Activated naive CD8-positive, alpha-beta T cell treated with anti-CD3 and anti-CD28 coated beads for 36 hours (primary cell): ENCODE results near the gene CCDC69. TPM values are rescaled to one million over a fixed set of nuclear protein-coding genes. Genes with fewer than 3 reads are reported as not detected.
"Not testable (repeated sequence)": the region's sequence is repeated elsewhere in the genome, so short reads cannot be mapped to it uniquely, and the experiment has no call there.

ENCODE experiments used
- DNase-seq: peaks from one replicate; pipeline ENCODE4 v3.0.0; 2021
- H3K27ac Mint-ChIP-seq: one replicate; pipeline ENCODE4 v1.8.0; 2022; ENCODE audit warnings: mild to moderate bottlenecking, moderate library complexity, mixed read lengths
- H3K27me3 Mint-ChIP-seq: one replicate; pipeline ENCODE4 v1.8.0; 2022; ENCODE audit warnings: mild to moderate bottlenecking, mixed read lengths
- H3K36me3 Mint-ChIP-seq: one replicate; pipeline ENCODE4 v1.8.0; 2021; ENCODE audit warnings: mild to moderate bottlenecking, mixed read lengths
- H3K4me1 Mint-ChIP-seq: one replicate; pipeline ENCODE4 v1.8.0; 2021; ENCODE audit warnings: mixed read lengths
- H3K4me3 Mint-ChIP-seq: one replicate; pipeline ENCODE4 v1.8.0; 2022; ENCODE audit warnings: mild to moderate bottlenecking, moderate library complexity, mixed read lengths
- H3K9me3 Mint-ChIP-seq: one replicate; pipeline ENCODE4 v1.8.0; 2022; ENCODE audit warnings: mixed read lengths
- total RNA-seq, 2 experiments: library from RNA; stranded (reverse); gene quantifications; one replicate each; pipeline ENCODE4 v1.2.3, GENCODE V29; 2021

The CCDC69 gene
- total RNA-seq: 10 to 100 TPM; 27.5 to 29.6 TPM

DNA sequence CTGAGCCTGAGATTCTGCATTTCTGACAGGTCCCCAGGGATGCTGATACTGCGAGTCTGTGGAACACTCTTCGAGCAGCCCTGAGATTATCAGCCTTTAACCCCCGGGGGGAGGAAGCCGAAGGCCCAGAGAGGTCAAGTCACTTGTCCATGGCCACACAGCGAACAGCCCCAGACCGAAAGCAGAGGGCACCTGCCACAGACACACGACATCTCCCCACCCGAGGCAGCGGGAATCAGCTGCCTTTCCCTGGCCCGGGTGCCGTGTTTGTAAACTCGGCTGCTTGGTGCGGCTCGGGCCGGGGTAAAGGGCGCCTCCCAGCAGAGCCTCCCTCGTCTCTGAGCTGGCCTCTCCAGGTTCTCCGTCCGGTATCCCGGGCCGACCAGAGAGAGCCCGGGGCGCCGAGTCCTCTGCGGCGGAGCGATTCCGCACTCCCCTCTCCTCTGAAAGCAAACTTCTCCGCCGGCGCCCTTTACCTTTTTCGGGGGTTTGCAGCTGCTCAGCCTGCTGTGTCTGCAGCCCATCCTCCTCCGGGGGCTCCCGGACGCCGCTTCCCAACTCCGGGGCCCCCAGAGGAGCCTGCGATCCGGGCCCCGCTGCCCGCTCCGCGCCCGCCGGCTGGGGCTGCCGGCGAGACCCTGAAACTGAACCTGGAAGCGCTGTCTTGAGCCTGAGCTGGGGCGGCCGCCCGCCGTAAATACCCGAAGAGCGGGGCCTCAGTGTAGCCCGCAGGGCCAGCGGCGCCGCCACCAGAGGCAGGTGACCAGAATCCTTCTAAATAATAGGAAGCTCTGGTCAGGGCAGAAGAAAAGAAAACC, at the start of gene CCDC69:
Gene CCDC69, minus strand, starts transcription at position 646 of the 818 bp plus-strand sequence. Its CDS starts 122 bp downstream, at position 524.
- Mint-ChIP-seq H3K9me3 (no peaks in the 10 kb centered on the region), H3K4me1 (peaks cover 58% of the 10 kb centered on the region), H3K36me3 (peaks cover 27% of the 10 kb centered on the region), H3K27me3 (no peaks in the 10 kb centered on the region), H3K4me3 (peak within 1 kb of the TSS; percentile 88), H3K27ac (peak within 1 kb of the TSS; percentile 84)
- DNase-seq: peak; percentile 71

- no peaks in the 10 kb centered on the region for H3K9me3 Mint-ChIP-seq
- no peak overlapping the region for H3K4me3 Mint-ChIP-seq
- H3K4me1 Mint-ChIP-seq: no peaks in the 10 kb centered on the region
- DNase-seq: no peak
- H3K27me3 Mint-ChIP-seq: no peaks in the 10 kb centered on the region
- H3K36me3 Mint-ChIP-seq: no peaks in the 10 kb centered on the region
- no peak overlapping the region for H3K27ac Mint-ChIP-seq
These were observed 47.4 kb upstream of the CCDC69 start for GRCh38 chr5:151271336-151271735.

DNA sequence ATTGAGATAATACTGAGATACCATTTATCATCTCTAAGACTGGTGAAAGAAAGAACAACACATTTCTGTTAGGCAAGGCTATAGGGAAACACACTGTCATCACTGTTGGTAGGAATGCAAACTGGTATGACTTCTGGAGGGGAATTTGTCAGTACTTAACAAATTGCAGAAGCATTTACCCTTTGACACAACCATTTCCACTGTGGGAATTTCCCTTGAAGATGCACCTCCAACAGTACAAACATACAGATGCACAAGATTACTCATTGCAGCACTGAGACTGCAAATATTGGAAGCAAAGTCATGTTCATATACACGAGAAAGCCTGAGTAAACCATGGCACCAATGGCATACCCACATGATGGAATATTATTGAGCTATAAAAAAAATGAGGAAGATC, 46.7 kb upstream of the CCDC69 start:
- no peaks in the 10 kb centered on the region for H3K27me3 Mint-ChIP-seq
- H3K4me1 Mint-ChIP-seq: no peaks in the 10 kb centered on the region
- peaks cover 1% of the 10 kb centered on the region for H3K36me3 Mint-ChIP-seq
- H3K4me3 Mint-ChIP-seq: no peak overlapping the region
- no peaks in the 10 kb centered on the region for H3K9me3 Mint-ChIP-seq
- no peak overlapping the region for H3K27ac Mint-ChIP-seq
- DNase-seq: no peak

- H3K4me3 Mint-ChIP-seq: no peak overlapping the region
- peaks cover 7% of the 10 kb centered on the region for H3K4me1 Mint-ChIP-seq
- no peaks in the 10 kb centered on the region for H3K27me3 Mint-ChIP-seq
- no peaks in the 10 kb centered on the region for H3K9me3 Mint-ChIP-seq
- no peak for DNase-seq
- peaks cover 3% of the 10 kb centered on the region for H3K36me3 Mint-ChIP-seq
- no peak overlapping the region for H3K27ac Mint-ChIP-seq
These were observed 43.8 kb upstream of the CCDC69 start for GRCh38 chr5:151267491-151268260.

- Mint-ChIP-seq H3K27me3 (no peaks in the 10 kb centered on the region), H3K4me3 (no peak overlapping the region), H3K27ac (no peak overlapping the region), H3K36me3 (peaks cover 3% of the 10 kb centered on the region), H3K4me1 (peaks cover 7% of the 10 kb centered on the region), H3K9me3 (no peaks in the 10 kb centered on the region)
- DNase-seq: no peak
These were observed 40.2 kb upstream of the CCDC69 start for GRCh38 chr5:151264113-151264512.

- no peaks in the 10 kb centered on the region for H3K9me3 Mint-ChIP-seq
- no peak overlapping the region for H3K27ac Mint-ChIP-seq
- no peak for DNase-seq
These were observed 38.6 kb upstream of the CCDC69 start for GRCh38 chr5:151262532-151262931.

DNA sequence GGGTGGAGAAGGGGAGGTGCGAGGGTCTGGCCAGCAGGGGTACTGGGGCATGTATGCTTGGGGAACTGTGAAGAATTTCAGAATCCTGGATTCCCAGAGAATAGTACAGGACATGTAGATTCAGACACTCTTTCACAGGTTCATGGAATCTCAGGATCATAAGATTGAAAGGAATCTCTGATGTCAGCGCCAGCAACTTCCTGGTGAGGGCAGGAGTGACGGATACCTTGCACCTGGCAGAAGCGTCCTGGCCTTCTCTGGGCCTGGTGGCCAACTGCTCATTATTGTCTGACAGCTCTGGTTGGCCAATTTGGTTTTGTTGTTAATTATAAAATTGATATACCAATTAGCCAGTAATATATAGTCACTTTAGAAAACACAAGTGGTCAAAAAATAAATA, 36.0 kb upstream of the CCDC69 start:
- Mint-ChIP-seq H3K36me3 (peaks cover 2% of the 10 kb centered on the region), H3K27ac (no peak overlapping the region), H3K4me3 (no peak overlapping the region), H3K27me3 (no peaks in the 10 kb centered on the region), H3K4me1 (peaks cover 16% of the 10 kb centered on the region), H3K9me3 (no peaks in the 10 kb centered on the region)
- DNase-seq: no peak

More at GRCh38 chr5:151262532-151262931, 38.6 kb upstream of the CCDC69 start:
- Mint-ChIP-seq H3K4me3 (no peak overlapping the region), H3K36me3 (peaks cover 3% of the 10 kb centered on the region), H3K27me3 (no peaks in the 10 kb centered on the region), H3K4me1 (peaks cover 11% of the 10 kb centered on the region)

- Mint-ChIP-seq H3K27me3 (no peaks in the 10 kb centered on the region), H3K27ac (no peak overlapping the region)
These were observed 34.9 kb upstream of the CCDC69 start for GRCh38 chr5:151258816-151259215.

GRCh38 chr5:151258201-151258611, 34.3 kb upstream of the CCDC69 start:
- H3K27me3 Mint-ChIP-seq: no peaks in the 10 kb centered on the region
- H3K9me3 Mint-ChIP-seq: no peaks in the 10 kb centered on the region
- H3K36me3 Mint-ChIP-seq: no peaks in the 10 kb centered on the region
- H3K27ac Mint-ChIP-seq: no peak overlapping the region
- no peak for DNase-seq
- H3K4me3 Mint-ChIP-seq: no peak overlapping the region
- H3K4me1 Mint-ChIP-seq: peaks cover 21% of the 10 kb centered on the region

More at GRCh38 chr5:151258816-151259215, 34.9 kb upstream of the CCDC69 start:
- no peak for DNase-seq
- Mint-ChIP-seq H3K4me1 (peaks cover 17% of the 10 kb centered on the region), H3K4me3 (no peak overlapping the region), H3K9me3 (no peaks in the 10 kb centered on the region), H3K36me3 (no peaks in the 10 kb centered on the region)

DNA sequence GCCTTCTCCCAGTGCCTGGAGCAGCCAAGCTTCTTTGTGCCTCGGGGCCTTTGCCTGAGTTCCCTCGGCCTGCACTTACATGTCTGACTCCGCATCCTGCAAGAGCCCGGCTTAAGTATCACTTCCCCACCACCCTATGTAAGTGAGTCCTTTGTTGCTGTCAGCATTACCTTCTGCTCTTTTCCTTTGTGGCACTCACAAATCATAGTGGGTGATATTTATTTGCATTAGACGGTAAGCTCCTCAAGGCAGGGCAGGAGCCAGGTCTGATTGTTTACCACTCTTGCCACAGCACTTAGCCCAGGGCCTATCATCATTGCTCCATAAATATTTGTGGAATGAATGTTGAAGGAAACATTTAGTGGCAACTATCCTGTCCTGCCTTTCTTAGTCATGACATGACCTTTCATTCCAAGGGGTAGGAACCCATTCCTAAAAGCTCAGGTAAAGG, 33.9 kb upstream of the CCDC69 start:
- H3K4me1 Mint-ChIP-seq: peaks cover 21% of the 10 kb centered on the region
- no peak overlapping the region for H3K4me3 Mint-ChIP-seq
- no peaks in the 10 kb centered on the region for H3K9me3 Mint-ChIP-seq
- H3K36me3 Mint-ChIP-seq: no peaks in the 10 kb centered on the region
- no peaks in the 10 kb centered on the region for H3K27me3 Mint-ChIP-seq
- no peak overlapping the region for H3K27ac Mint-ChIP-seq
- no peak for DNase-seq

- peaks cover 35% of the 10 kb centered on the region for H3K4me1 Mint-ChIP-seq
- H3K27ac Mint-ChIP-seq: no peak overlapping the region
- no peak for DNase-seq
- no peaks in the 10 kb centered on the region for H3K27me3 Mint-ChIP-seq
- no peak overlapping the region for H3K4me3 Mint-ChIP-seq
- H3K36me3 Mint-ChIP-seq: peaks cover 2% of the 10 kb centered on the region
- H3K9me3 Mint-ChIP-seq: peaks cover 2% of the 10 kb centered on the region
These were observed 31.9 kb upstream of the CCDC69 start for GRCh38 chr5:151255621-151256286.

DNA sequence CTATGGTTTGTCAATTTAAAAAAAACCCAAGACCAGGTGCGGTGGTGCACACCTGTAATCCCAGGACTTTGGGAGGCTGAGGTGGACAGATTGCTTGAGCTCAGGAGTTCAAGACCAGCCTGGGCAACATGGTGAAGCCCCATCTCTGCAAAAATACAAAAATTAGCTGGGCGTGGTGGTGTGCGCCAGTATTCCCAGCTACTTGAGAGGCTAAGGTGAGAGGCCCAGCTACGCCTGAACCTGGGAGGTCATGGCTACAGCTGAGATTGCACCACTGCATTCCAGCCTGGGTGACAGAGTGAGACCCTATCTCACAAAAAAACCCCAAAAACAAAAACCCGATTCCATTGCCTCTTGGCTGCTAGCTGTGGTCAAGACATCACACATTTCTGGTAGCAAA, 31.1 kb upstream of the CCDC69 start:
- H3K36me3 Mint-ChIP-seq, H3K4me3 Mint-ChIP-seq, DNase-seq, H3K27me3 Mint-ChIP-seq, H3K27ac Mint-ChIP-seq, H3K9me3 Mint-ChIP-seq: not testable (repeated sequence)
- H3K4me1 Mint-ChIP-seq: peaks cover 43% of the 10 kb centered on the region

DNA sequence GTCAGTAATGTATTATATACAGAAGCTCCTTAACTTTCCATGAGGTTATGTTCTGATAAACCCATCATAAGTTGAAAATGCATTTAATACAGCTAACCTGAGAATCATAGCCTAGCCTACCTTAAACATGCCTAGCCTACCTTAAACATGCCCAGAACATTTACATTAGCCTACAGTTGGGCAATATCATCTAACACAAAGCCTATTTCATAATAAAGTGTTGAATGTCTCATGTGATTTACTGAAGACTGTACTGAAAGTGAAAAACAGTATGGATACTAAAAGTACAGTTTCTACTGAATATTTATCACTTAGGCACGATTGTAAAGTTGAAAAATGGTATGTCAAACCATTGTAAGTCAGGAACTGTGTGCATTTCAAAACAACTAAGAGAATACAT, 30.7 kb upstream of the CCDC69 start:
- Mint-ChIP-seq H3K36me3 (peaks cover 4% of the 10 kb centered on the region), H3K4me3 (no peak overlapping the region), H3K27ac (no peak overlapping the region), H3K4me1 (peaks cover 44% of the 10 kb centered on the region), H3K9me3 (peaks cover 2% of the 10 kb centered on the region), H3K27me3 (no peaks in the 10 kb centered on the region)
- no peak for DNase-seq

GRCh38 chr5:151253605-151253950, 29.7 kb upstream of the CCDC69 start:
- Mint-ChIP-seq H3K9me3 (peaks cover 2% of the 10 kb centered on the region), H3K27me3 (no peaks in the 10 kb centered on the region), H3K36me3 (peaks cover 4% of the 10 kb centered on the region), H3K27ac (no peak overlapping the region), H3K4me1 (peaks cover 40% of the 10 kb centered on the region), H3K4me3 (peak overlapping the region; percentile 88)
- no peak for DNase-seq
